ENCODE data around the gene GRIN1. TPM values are rescaled to one million over a fixed set of nuclear protein-coding genes. Genes with fewer than 3 reads are reported as not detected.

Gene GRIN1
- total and polyA plus RNA-seq, 2 experiments from 2014 or later: not detected

DNA sequence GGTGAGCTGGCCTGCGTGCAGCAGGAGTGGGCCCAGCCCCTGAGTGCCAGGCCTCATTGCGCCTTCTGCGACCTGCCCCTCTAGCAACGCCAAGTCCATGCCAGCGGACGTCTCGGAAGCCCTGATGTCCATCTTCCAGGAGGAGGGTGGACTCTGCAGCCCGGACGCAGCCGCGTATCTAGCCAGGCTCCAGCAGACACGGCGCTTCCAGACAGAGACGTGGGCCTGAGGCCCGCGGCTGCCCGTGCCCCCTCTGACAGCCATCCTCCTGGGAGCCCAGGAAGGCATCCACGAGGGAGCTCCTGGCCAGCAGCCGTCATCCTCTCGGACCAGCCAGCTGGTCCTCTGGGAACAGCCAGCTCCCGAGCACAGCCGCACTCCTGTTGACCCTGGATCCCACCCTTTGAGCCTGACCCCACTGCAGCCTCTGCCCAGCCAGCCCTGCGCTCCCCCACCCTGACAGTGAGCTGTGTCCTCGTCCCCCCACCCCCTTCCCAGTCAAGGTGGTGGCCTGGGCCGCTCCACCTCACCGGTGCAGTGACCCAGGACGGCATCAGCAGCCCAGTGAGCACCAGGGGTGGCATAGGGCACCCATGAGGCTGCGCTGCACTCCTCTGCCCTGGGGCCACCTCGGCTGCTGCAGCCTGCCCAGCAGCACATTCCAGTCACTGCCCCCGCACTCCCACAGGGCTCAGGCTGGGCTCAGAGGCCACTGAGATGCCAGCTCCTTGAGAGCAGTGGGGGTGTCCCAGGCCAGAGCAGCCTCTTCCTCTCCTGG, 77.4 kb downstream of the GRIN1 start:
- Histone ChIP-seq H3K4me1 (ENCODE audit: insufficient read depth) (peaks cover 22% of the 10 kb centered on the region), H3K27me3 (no peaks in the 10 kb centered on the region), H3K4me2 (peak overlapping the region; percentile 70), H3K9me2 (replicated peaks; ENCODE audit: insufficient read depth) (no peaks in the 10 kb centered on the region), H3K27ac (no peak overlapping the region), H3K4me3 (no peak overlapping the region), H4K20me1 (ENCODE audit: insufficient read depth, poor library complexity, severe bottlenecking) (no peaks in the 10 kb centered on the region), H3K9me3 (ENCODE audit: low read depth) (no peaks in the 10 kb centered on the region), H3K79me2 (no peaks in the 10 kb centered on the region), H2AFZ (no peak overlapping the region), H3K36me3 (replicated peaks; ENCODE audit: insufficient read depth, low read depth) (no peaks in the 10 kb centered on the region)
- no peak for TF ChIP-seq EZH2phosphoT487 (IDR thresholded peaks at IDR 0.05; ENCODE audit: low read depth, severe bottlenecking, unreplicated experiment)
- TF ChIP-seq EZH2 (IDR thresholded peaks at IDR 0.05; ENCODE audit: borderline replicate concordance): no peak
- TF ChIP-seq, protein P1, sequence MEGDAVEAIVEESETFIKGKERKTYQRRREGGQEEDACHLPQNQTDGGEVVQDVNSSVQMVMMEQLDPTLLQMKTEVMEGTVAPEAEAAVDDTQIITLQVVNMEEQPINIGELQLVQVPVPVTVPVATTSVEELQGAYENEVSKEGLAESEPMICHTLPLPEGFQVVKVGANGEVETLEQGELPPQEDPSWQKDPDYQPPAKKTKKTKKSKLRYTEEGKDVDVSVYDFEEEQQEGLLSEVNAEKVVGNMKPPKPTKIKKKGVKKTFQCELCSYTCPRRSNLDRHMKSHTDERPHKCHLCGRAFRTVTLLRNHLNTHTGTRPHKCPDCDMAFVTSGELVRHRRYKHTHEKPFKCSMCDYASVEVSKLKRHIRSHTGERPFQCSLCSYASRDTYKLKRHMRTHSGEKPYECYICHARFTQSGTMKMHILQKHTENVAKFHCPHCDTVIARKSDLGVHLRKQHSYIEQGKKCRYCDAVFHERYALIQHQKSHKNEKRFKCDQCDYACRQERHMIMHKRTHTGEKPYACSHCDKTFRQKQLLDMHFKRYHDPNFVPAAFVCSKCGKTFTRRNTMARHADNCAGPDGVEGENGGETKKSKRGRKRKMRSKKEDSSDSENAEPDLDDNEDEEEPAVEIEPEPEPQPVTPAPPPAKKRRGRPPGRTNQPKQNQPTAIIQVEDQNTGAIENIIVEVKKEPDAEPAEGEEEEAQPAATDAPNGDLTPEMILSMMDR (IDR thresholded peaks at IDR 0.05; ENCODE audit: poor library complexity): no peak
- WGBS (ENCODE audit: low lambda C conversion rate, missing lambda C conversion rate): 94% methylated on average over 21 of the region's 30 CpGs
- no peak for DNase-seq (ENCODE audit: low spot score)

DNA sequence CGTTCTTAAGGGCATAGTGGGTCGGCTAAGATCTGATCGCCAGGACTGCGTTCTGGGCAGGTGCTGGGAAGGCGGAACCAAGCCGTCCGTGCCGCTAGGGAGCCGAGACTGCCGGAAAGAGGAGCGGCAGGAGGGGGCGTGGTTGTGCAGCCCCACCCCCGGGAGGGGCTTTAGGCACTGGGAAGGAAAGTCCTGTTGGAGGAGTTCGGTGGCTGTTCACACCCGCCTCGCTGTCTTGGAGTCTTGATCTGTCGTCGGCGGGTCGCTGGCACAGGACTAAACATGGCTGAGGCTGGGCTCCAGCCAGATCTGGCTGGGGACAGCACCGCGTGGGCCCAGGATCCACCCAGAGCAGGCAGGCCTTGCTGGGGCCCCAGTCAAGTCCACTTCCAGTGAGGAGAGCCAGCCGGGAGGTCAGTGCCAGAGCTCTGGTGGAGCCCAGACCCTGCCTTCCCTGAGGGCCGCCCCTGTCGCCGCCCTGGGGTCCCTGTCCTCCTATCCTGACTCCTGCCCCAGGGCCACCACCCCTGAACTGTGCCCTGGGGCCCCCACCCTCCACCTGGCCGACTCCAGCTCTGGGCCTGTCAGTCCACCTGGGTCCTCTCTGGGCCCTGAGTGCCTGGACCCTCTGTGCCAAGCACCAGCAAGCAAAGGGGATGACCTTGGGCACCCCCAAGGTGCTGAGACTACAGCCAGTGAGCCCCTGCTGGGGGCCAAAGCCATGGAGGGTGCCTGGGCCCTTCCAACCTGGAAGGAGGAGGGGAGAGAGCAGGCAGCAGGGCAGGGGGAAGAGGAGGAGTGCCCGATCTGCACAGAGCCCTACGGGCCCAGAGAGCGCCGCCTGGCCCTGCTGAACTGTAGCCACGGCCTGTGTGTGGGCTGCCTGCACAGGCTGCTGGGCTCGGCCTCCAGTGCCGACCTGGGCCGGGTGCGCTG, 78.6 kb downstream of the GRIN1 start:
- Histone ChIP-seq H3K4me2 (peak overlapping the region; percentile 70), H3K4me1 (ENCODE audit: insufficient read depth) (peaks cover 24% of the 10 kb centered on the region)
- WGBS (ENCODE audit: low lambda C conversion rate, missing lambda C conversion rate): 52% methylated on average over 36 of the region's 36 CpGs

DNA sequence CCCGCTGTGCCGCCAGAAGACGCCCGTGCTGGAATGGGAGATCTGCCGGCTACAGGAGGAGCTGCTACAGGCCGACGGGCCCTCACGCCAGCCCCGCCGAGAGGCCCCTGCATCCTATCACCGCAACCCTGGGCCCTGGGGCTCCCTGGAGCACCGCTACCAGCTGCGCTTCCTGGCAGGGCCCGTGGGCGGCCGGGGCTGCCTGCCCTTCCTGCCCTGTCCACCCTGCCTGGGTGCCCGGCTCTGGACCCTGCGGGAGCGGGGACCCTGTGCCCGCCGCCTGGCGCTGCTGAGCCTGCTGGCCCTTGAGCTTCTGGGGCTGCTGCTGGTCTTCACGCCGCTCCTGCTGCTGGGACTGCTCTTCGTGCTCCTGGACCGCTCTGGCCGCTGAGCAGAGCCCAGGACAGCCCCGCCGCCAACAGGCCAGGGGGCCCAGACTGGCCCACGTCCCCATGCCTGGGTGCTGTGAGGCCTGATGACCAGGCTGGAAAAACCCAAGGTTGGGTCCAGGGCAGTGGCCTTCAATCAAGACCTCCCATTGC, 79.3 kb downstream of the GRIN1 start:
- Histone ChIP-seq H3K9me3 (ENCODE audit: low read depth) (no peaks in the 10 kb centered on the region), H3K27me3 (no peaks in the 10 kb centered on the region), H2AFZ (no peak overlapping the region), H3K4me3 (no peak overlapping the region), H3K4me2 (peak overlapping the region; percentile 70), H3K36me3 (replicated peaks; ENCODE audit: insufficient read depth, low read depth) (no peaks in the 10 kb centered on the region), H4K20me1 (ENCODE audit: insufficient read depth, poor library complexity, severe bottlenecking) (no peaks in the 10 kb centered on the region), H3K9me2 (replicated peaks; ENCODE audit: insufficient read depth) (no peaks in the 10 kb centered on the region), H3K4me1 (ENCODE audit: insufficient read depth) (peaks cover 29% of the 10 kb centered on the region), H3K27ac (peak overlapping the region; percentile 82), H3K79me2 (no peaks in the 10 kb centered on the region)
- TF ChIP-seq, protein P1 (IDR thresholded peaks at IDR 0.05; ENCODE audit: poor library complexity): no peak
- no peak for TF ChIP-seq EZH2 (IDR thresholded peaks at IDR 0.05; ENCODE audit: borderline replicate concordance)
- TF ChIP-seq EZH2phosphoT487 (IDR thresholded peaks at IDR 0.05; ENCODE audit: low read depth, severe bottlenecking, unreplicated experiment): no peak
- no peak for DNase-seq (ENCODE audit: low spot score)
- WGBS (ENCODE audit: low lambda C conversion rate, missing lambda C conversion rate): 96% methylated on average over 28 of the region's 30 CpGs

More for the DNA sequence above, 78.6 kb downstream of the GRIN1 start:
- peak; percentile 90 for DNase-seq (ENCODE audit: low spot score)
- Histone ChIP-seq H2AFZ (no peak overlapping the region), H3K36me3 (replicated peaks; ENCODE audit: insufficient read depth, low read depth) (no peaks in the 10 kb centered on the region), H3K27ac (peak overlapping the region; percentile 85), H3K79me2 (no peaks in the 10 kb centered on the region), H3K4me3 (no peak overlapping the region), H3K9me3 (ENCODE audit: low read depth) (no peaks in the 10 kb centered on the region), H3K9me2 (replicated peaks; ENCODE audit: insufficient read depth) (no peaks in the 10 kb centered on the region), H3K27me3 (no peaks in the 10 kb centered on the region), H4K20me1 (ENCODE audit: insufficient read depth, poor library complexity, severe bottlenecking) (no peaks in the 10 kb centered on the region)
- TF ChIP-seq EZH2 (IDR thresholded peaks at IDR 0.05; ENCODE audit: borderline replicate concordance) (no peak), EZH2phosphoT487 (IDR thresholded peaks at IDR 0.05; ENCODE audit: low read depth, severe bottlenecking, unreplicated experiment) (no peak)
- TF ChIP-seq, protein P1 (IDR thresholded peaks at IDR 0.05; ENCODE audit: poor library complexity): no peak

Small RNA genes lying within 50 kb of the gene (microRNA-seq; reads per million reads assigned to microRNA genes)
- not detected for gene MIR3621

Small RNA genes lying within 50 kb of the gene (small RNA-seq; reads per million reads assigned to genes)
- not detected for gene MIR3621
- gene RF00153: not detected

Other genes starting within 250 kb of the GRIN1 start
Only the 30 nearest of the 31 such genes appear.
- 5.7 and 15.7 TPM in 2 replicates for gene C8G, start 193.9 kb upstream of the GRIN1 start, total RNA-seq
- gene C8G, start 193.9 kb upstream of the GRIN1 start, polyA plus RNA-seq: 15.4 and 15.7 TPM in 2 replicates
- 1.6 and 4.1 TPM in 2 replicates for gene LCN12, start 186.9 kb upstream of the GRIN1 start, total RNA-seq
- 27.4 and 36.8 TPM in 2 replicates for gene LCN12, start 186.9 kb upstream of the GRIN1 start, polyA plus RNA-seq
- gene PTGDS, start 161.7 kb upstream of the GRIN1 start, total RNA-seq: 56.0 and 56.4 TPM in 2 replicates
- 290 and 383 TPM in 2 replicates for gene PTGDS, start 161.7 kb upstream of the GRIN1 start, polyA plus RNA-seq
- 0.04 and 0.13 TPM in 2 replicates for gene LCNL1, start 156.2 kb upstream of the GRIN1 start, total RNA-seq
- 0.47 and 2.2 TPM in 2 replicates for gene LCNL1, start 156.2 kb upstream of the GRIN1 start, polyA plus RNA-seq
- 35.1 and 39.5 TPM in 2 replicates for gene PAXX, start 146.7 kb upstream of the GRIN1 start, total RNA-seq
- gene PAXX, start 146.7 kb upstream of the GRIN1 start, polyA plus RNA-seq: 89.5 and 97.5 TPM in 2 replicates
- gene CLIC3, start 142.6 kb upstream of the GRIN1 start, total RNA-seq: 6.6 and 9.9 TPM in 2 replicates
- gene CLIC3, start 142.6 kb upstream of the GRIN1 start, polyA plus RNA-seq: 45.0 and 63.5 TPM in 2 replicates
- 12.7 and 14.6 TPM in 2 replicates for gene ABCA2, start 110.9 kb upstream of the GRIN1 start, total RNA-seq
- 15.6 and 21.8 TPM in 2 replicates for gene ABCA2, start 110.9 kb upstream of the GRIN1 start, polyA plus RNA-seq
- gene FUT7, start 107.1 kb upstream of the GRIN1 start, total RNA-seq: not detected in 2 replicates
- gene FUT7, start 107.1 kb upstream of the GRIN1 start, polyA plus RNA-seq: 0.06 TPM in 1 of 2 replicates, not detected in the other
- gene NPDC1, start 93.0 kb upstream of the GRIN1 start, total RNA-seq: 12.3 and 12.7 TPM in 2 replicates
- 69.8 and 72.7 TPM in 2 replicates for gene NPDC1, start 93.0 kb upstream of the GRIN1 start, polyA plus RNA-seq
- 1.8 and 2.3 TPM in 2 replicates for gene ENTPD2, start 85.1 kb upstream of the GRIN1 start, total RNA-seq
- 1.1 and 3.2 TPM in 2 replicates for gene ENTPD2, start 85.1 kb upstream of the GRIN1 start, polyA plus RNA-seq
- gene SAPCD2, start 68.6 kb upstream of the GRIN1 start, total RNA-seq: 4.6 and 7.5 TPM in 2 replicates
- 4.8 and 5.6 TPM in 2 replicates for gene SAPCD2, start 68.6 kb upstream of the GRIN1 start, polyA plus RNA-seq
- gene UAP1L1, start 61.6 kb upstream of the GRIN1 start, total RNA-seq: 11.2 and 15.6 TPM in 2 replicates
- 39.1 and 40.1 TPM in 2 replicates for gene UAP1L1, start 61.6 kb upstream of the GRIN1 start, polyA plus RNA-seq
- 54.6 and 60.8 TPM in 2 replicates for gene MAN1B1, start 52.2 kb upstream of the GRIN1 start, total RNA-seq
- 94.2 and 101 TPM in 2 replicates for gene MAN1B1, start 52.2 kb upstream of the GRIN1 start, polyA plus RNA-seq
- gene DPP7, start 24.4 kb upstream of the GRIN1 start, total RNA-seq: 206 and 207 TPM in 2 replicates
- 544 and 678 TPM in 2 replicates for gene DPP7, start 24.4 kb upstream of the GRIN1 start, polyA plus RNA-seq
- 0.73 and 1.1 TPM in 2 replicates for gene LRRC26, start 30.9 kb downstream of the GRIN1 start, total RNA-seq
- gene LRRC26, start 30.9 kb downstream of the GRIN1 start, polyA plus RNA-seq: 0.89 and 2.6 TPM in 2 replicates
- not detected in 2 replicates for gene TMEM210, start 32.9 kb downstream of the GRIN1 start, total RNA-seq
- gene TMEM210, start 32.9 kb downstream of the GRIN1 start, polyA plus RNA-seq: not detected in 2 replicates
- 21.3 and 26.2 TPM in 2 replicates for gene ANAPC2, start 49.4 kb downstream of the GRIN1 start, total RNA-seq
- 12.2 and 16.2 TPM in 2 replicates for gene ANAPC2, start 49.4 kb downstream of the GRIN1 start, polyA plus RNA-seq
- 74.3 and 82.2 TPM in 2 replicates for gene SSNA1, start 49.5 kb downstream of the GRIN1 start, total RNA-seq
- 128 and 137 TPM in 2 replicates for gene SSNA1, start 49.5 kb downstream of the GRIN1 start, polyA plus RNA-seq
- gene TPRN, start 61.6 kb downstream of the GRIN1 start, total RNA-seq: 27.6 and 34.4 TPM in 2 replicates
- gene TPRN, start 61.6 kb downstream of the GRIN1 start, polyA plus RNA-seq: 82.3 and 104 TPM in 2 replicates
- 37.6 and 43.5 TPM in 2 replicates for gene TMEM203, start 66.5 kb downstream of the GRIN1 start, total RNA-seq
- gene TMEM203, start 66.5 kb downstream of the GRIN1 start, polyA plus RNA-seq: 48.3 and 60.7 TPM in 2 replicates
- 4.4 and 7.8 TPM in 2 replicates for gene NDOR1, start 66.5 kb downstream of the GRIN1 start, total RNA-seq
- gene NDOR1, start 66.5 kb downstream of the GRIN1 start, polyA plus RNA-seq: 12.3 and 17.6 TPM in 2 replicates
- 1.6 and 2.3 TPM in 2 replicates for gene RNF208, start 83.1 kb downstream of the GRIN1 start, total RNA-seq
- gene RNF208, start 83.1 kb downstream of the GRIN1 start, polyA plus RNA-seq: 3.3 and 6.6 TPM in 2 replicates
- gene CYSRT1, start 86.0 kb downstream of the GRIN1 start, total RNA-seq: 1.4 and 2.4 TPM in 2 replicates
- 2.1 and 4.3 TPM in 2 replicates for gene CYSRT1, start 86.0 kb downstream of the GRIN1 start, polyA plus RNA-seq
- gene RNF224, start 88.3 kb downstream of the GRIN1 start, total RNA-seq: 0.68 and 1.4 TPM in 2 replicates
- 0.88 and 1.1 TPM in 2 replicates for gene RNF224, start 88.3 kb downstream of the GRIN1 start, polyA plus RNA-seq
- 1.8 and 2.7 TPM in 2 replicates for gene SLC34A3, start 91.7 kb downstream of the GRIN1 start, total RNA-seq
- 2.1 and 4.7 TPM in 2 replicates for gene SLC34A3, start 91.7 kb downstream of the GRIN1 start, polyA plus RNA-seq
- gene TUBB4B, start 102.1 kb downstream of the GRIN1 start, total RNA-seq: 309 and 313 TPM in 2 replicates
- gene TUBB4B, start 102.1 kb downstream of the GRIN1 start, polyA plus RNA-seq: 388 and 446 TPM in 2 replicates
- not detected in 2 replicates for gene STPG3, start 112.1 kb downstream of the GRIN1 start, total RNA-seq
- 1.5 and 2.5 TPM in 2 replicates for gene STPG3, start 112.1 kb downstream of the GRIN1 start, polyA plus RNA-seq
- gene NELFB, start 116.2 kb downstream of the GRIN1 start, total RNA-seq: 36.4 and 41.4 TPM in 2 replicates
- gene NELFB, start 116.2 kb downstream of the GRIN1 start, polyA plus RNA-seq: 61.1 and 63.5 TPM in 2 replicates
- 13.7 and 14.4 TPM in 2 replicates for gene TOR4A, start 138.6 kb downstream of the GRIN1 start, total RNA-seq
- 8.0 and 10.1 TPM in 2 replicates for gene TOR4A, start 138.6 kb downstream of the GRIN1 start, polyA plus RNA-seq
- gene NRARP, start 163.1 kb downstream of the GRIN1 start, total RNA-seq: 5.3 and 8.2 TPM in 2 replicates
- gene NRARP, start 163.1 kb downstream of the GRIN1 start, polyA plus RNA-seq: 13.1 and 18.7 TPM in 2 replicates

Measured in hepatocyte (in vitro differentiated cells).